H9 (cell line): Measurements from ENCODE around the gene WFDC12. TPM values are rescaled to one million over a fixed set of nuclear protein-coding genes. Genes with fewer than 3 reads are reported as not detected.
A peak's percentile ranks its signal among the peaks of the same experiment; 100 is the strongest.

ENCODE experiments used
- DNase-seq: peaks from one replicate; pipeline ENCODE4 v3.0.0-alpha.2; 2017
- H2AFZ ChIP-seq: one replicate; pipeline ENCODE4 v1.6.1; 2013; ENCODE audit warnings: mild to moderate bottlenecking, low read length, control low read depth, moderate library complexity
- H2AK5ac ChIP-seq: 2 replicates; pipeline ENCODE4 v1.6.1; 2013; ENCODE audit warnings: low read length, control low read depth, mixed read lengths; ENCODE audit not compliant: insufficient read length
- H2BK120ac ChIP-seq: one replicate; pipeline ENCODE4 v1.6.1; 2013; ENCODE audit warnings: low read depth, mild to moderate bottlenecking, low read length, control low read depth, inconsistent platforms; ENCODE audit not compliant: poor library complexity, severe bottlenecking
- H2BK12ac ChIP-seq: 2 replicates; pipeline ENCODE4 v1.6.1; 2013; ENCODE audit warnings: low read length, control low read depth, mixed read lengths, low read depth; ENCODE audit not compliant: insufficient read length
- H2BK15ac ChIP-seq: 2 replicates; pipeline ENCODE4 v1.6.1; 2013; ENCODE audit warnings: low read depth, low read length, control low read depth
- H2BK20ac ChIP-seq: one replicate; pipeline ENCODE4 v1.6.1; 2013; ENCODE audit warnings: low read depth, mild to moderate bottlenecking, low read length, control low read depth, inconsistent platforms; ENCODE audit not compliant: poor library complexity, severe bottlenecking
- H2BK5ac ChIP-seq: 2 replicates; pipeline ENCODE4 v1.6.1; 2013; ENCODE audit warnings: low read length, control low read depth, mixed read lengths; ENCODE audit not compliant: insufficient read length
- H3K14ac ChIP-seq: 2 replicates; pipeline ENCODE4 v1.6.1; 2013; ENCODE audit warnings: low read length, control low read depth; ENCODE audit not compliant: insufficient read depth
- H3K18ac ChIP-seq: 2 replicates; pipeline ENCODE4 v1.6.1; 2013; ENCODE audit warnings: low read depth, mild to moderate bottlenecking, mixed read lengths, low read length, control low read depth; ENCODE audit not compliant: insufficient read length
- H3K23ac ChIP-seq: 2 replicates; pipeline ENCODE4 v1.6.1; 2013; ENCODE audit warnings: low read length, control low read depth, mixed read lengths, low read depth; ENCODE audit not compliant: insufficient read length
- H3K23me2 ChIP-seq: 2 replicates; pipeline ENCODE4 v1.6.1; 2013; ENCODE audit warnings: low read depth, mild to moderate bottlenecking, mixed read lengths, low read length, control low read depth; ENCODE audit not compliant: insufficient read length, poor library complexity, severe bottlenecking
- H3K27ac ChIP-seq: 2 replicates; pipeline ENCODE4 v1.5.1; 2013; ENCODE audit warnings: low read length, control low read depth, mixed read lengths, low read depth; ENCODE audit not compliant: insufficient read length
- H3K27me3 ChIP-seq: 2 replicates; pipeline ENCODE4 v1.6.1; 2013; ENCODE audit warnings: low read length, control low read depth, inconsistent platforms; ENCODE audit not compliant: insufficient read depth
- H3K4ac ChIP-seq: 2 replicates; pipeline ENCODE4 v1.6.1; 2013; ENCODE audit warnings: low read depth, mild to moderate bottlenecking, control low read depth, inconsistent platforms, low read length, moderate library complexity
- H3K4me1 ChIP-seq: 2 replicates; pipeline ENCODE4 v1.6.1; 2013; ENCODE audit warnings: low read length, control low read depth, inconsistent platforms; ENCODE audit not compliant: insufficient read depth
- H3K4me2 ChIP-seq: 2 replicates; pipeline ENCODE4 v1.6.1; 2013; ENCODE audit warnings: low read length, control low read depth, mixed read lengths; ENCODE audit not compliant: insufficient read length, insufficient read depth
- H3K56ac ChIP-seq: 2 replicates; pipeline ENCODE4 v1.6.1; 2013; ENCODE audit warnings: low read depth, mild to moderate bottlenecking, mixed read lengths, low read length, control low read depth; ENCODE audit not compliant: insufficient read length
- H3K79me1 ChIP-seq: 2 replicates; pipeline ENCODE4 v1.6.1; 2013; ENCODE audit warnings: low read depth, mild to moderate bottlenecking, moderate library complexity, low read length, control low read depth, inconsistent platforms; ENCODE audit not compliant: insufficient read depth, poor library complexity, severe bottlenecking
- H3K79me2 ChIP-seq: 2 replicates; pipeline ENCODE4 v1.6.1; 2013; ENCODE audit warnings: low read length, control low read depth, inconsistent platforms; ENCODE audit not compliant: insufficient read depth
- H3K9ac ChIP-seq: 2 replicates; pipeline ENCODE4 v1.6.1; 2013; ENCODE audit warnings: low read length, control low read depth, mixed read lengths; ENCODE audit not compliant: insufficient read length; ENCODE audit errors: extremely low read depth
- H3K9me3 ChIP-seq: one replicate; pipeline ENCODE4 v1.6.1; 2013; ENCODE audit warnings: low read depth, low read length, inconsistent platforms; ENCODE audit not compliant: control insufficient read depth
- H3T11ph ChIP-seq: one replicate; pipeline ENCODE4 v1.6.1; 2013; ENCODE audit warnings: mild to moderate bottlenecking, low read length, control low read depth, inconsistent platforms
- H4K20me1 ChIP-seq: one replicate; pipeline ENCODE4 v1.6.1; 2013; ENCODE audit not compliant: control insufficient read depth, insufficient read length, insufficient read depth
- H4K5ac ChIP-seq: 2 replicates; pipeline ENCODE4 v1.6.1; 2013; ENCODE audit warnings: low read depth, mild to moderate bottlenecking, mixed read lengths, low read length, control low read depth; ENCODE audit not compliant: insufficient read length
- H4K8ac ChIP-seq: replicated peaks from 2 replicates; pipeline ENCODE4 v1.6.1; 2013; ENCODE audit warnings: low read length, control low read depth, mixed read lengths, low read depth; ENCODE audit not compliant: insufficient read length
- H4K91ac ChIP-seq: 2 replicates; pipeline ENCODE4 v1.6.1; 2013; ENCODE audit warnings: low read depth, mild to moderate bottlenecking, moderate library complexity, mixed read lengths, low read length, control low read depth; ENCODE audit not compliant: insufficient read length
- H3K27ac Mint-ChIP-seq, 3 experiments: 2 replicates in 2 of 3; 3 replicates in 1 of 3; pipeline ENCODE4 v1.8.0; 2020 to 2021; ENCODE audit warnings: mixed read lengths in 3 of 3, mild to moderate bottlenecking in 1 of 3, moderate library complexity in 1 of 3
- H3K27me3 Mint-ChIP-seq: 2 replicates; pipeline ENCODE4 v1.8.0; 2021; ENCODE audit warnings: low read depth, mild to moderate bottlenecking, moderate library complexity, mixed read lengths
- H3K36me3 Mint-ChIP-seq, 3 experiments: 2 replicates in 2 of 3; 3 replicates in 1 of 3; pipeline ENCODE4 v1.8.0; 2020 to 2021; ENCODE audit warnings: low read depth in 3 of 3, mixed read lengths in 3 of 3; ENCODE audit not compliant: insufficient read depth in 1 of 3
- H3K4me1 Mint-ChIP-seq, 2 experiments: 2 replicates each; pipeline ENCODE4 v1.8.0; 2020; ENCODE audit warnings: mixed read lengths in 2 of 2
- H3K4me3 Mint-ChIP-seq, 2 experiments: 2 replicates in 1 of 2; 3 replicates in 1 of 2; pipeline ENCODE4 v1.8.0; 2020 to 2021; ENCODE audit warnings: mild to moderate bottlenecking in 2 of 2, mixed read lengths in 2 of 2, moderate library complexity in 1 of 2
- H3K9me3 Mint-ChIP-seq, 2 experiments: 2 replicates in 1 of 2; 3 replicates in 1 of 2; pipeline ENCODE4 v1.8.0; 2020; ENCODE audit warnings: mild to moderate bottlenecking in 2 of 2, mixed read lengths in 2 of 2, moderate library complexity in 1 of 2
- WGBS: extraction: QIAGEN DNeasy Blood & Tissue Kit; methylation state at CpG from one replicate; pipeline ENCODE4 v1.1.7; 2013; ENCODE audit warnings: missing lambda C conversion rate, low lambda C conversion rate, mixed read lengths; ENCODE audit not compliant: insufficient read length; ENCODE audit errors: extremely low coverage; 5-methylcytosine and 5-hydroxymethylcytosine counted together
- total RNA-seq: library from RNA; stranded (reverse); gene quantifications from 2 replicates; pipeline ENCODE4 v1.2.1, GENCODE V29; 2021
- TF ChIP-seq, protein P1 (sequence below): fragments of 200-600 bp; sonication (generic); conservative IDR thresholded peaks from 3 replicates; pipeline ENCODE4 v1.8.0; 2021; ENCODE audit warnings: antibody characterized with exemption, mild to moderate bottlenecking

The WFDC12 gene
- total RNA-seq, 1 experiment from 2014 or later = not detected

DNA sequence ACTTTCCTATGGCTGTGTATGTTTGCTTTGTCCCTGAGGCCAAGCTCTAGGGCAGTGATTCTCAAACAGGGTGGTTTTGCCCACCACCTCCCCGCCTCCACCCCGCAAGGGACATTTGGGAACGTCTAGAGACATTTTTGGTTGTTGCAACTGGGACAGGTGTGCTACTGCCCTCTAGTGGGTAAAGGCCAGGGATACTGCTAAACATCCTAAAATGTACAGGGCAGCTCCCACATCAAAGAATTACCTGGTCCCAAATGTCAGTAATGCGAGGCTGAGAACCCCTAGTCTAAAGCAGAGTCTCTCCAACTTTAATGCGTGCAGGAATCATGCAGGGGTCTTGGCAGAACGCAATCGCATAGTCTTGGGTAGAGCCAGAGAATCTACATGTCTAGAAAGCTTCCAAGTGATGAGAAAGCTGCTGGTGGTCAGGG, 28.4 kb downstream of the WFDC12 start:
- Histone ChIP-seq H3K18ac (no peak overlapping the region), H3K79me1 (no peaks in the 10 kb centered on the region), H3K56ac (no peak overlapping the region), H4K5ac (no peak overlapping the region), H3K27ac (no peak overlapping the region), H3K9me3 (no peaks in the 10 kb centered on the region), H3K23me2 (no peaks in the 10 kb centered on the region), H2BK120ac (no peak overlapping the region), H3K27me3 (no peaks in the 10 kb centered on the region; the same call in 1 of the 2 replicates), H2BK20ac (no peak overlapping the region), H2BK5ac (no peak overlapping the region), H3K9ac (no peak overlapping the region), H4K8ac (no peak overlapping the region), H2AK5ac (no peak overlapping the region), H2AFZ (no peak overlapping the region), H4K20me1 (no peaks in the 10 kb centered on the region), H3K14ac (no peak overlapping the region), H3K79me2 (no peaks in the 10 kb centered on the region), H2BK12ac (no peak overlapping the region), H3K4me1 (no peaks in the 10 kb centered on the region), H3T11ph (no peak overlapping the region), H2BK15ac (no peak overlapping the region), H3K23ac (no peak overlapping the region), H3K4me2 (no peak overlapping the region), H4K91ac (no peak overlapping the region), H3K4ac (no peak overlapping the region)
- peaks cover 2 to 4% (median 2%) of the 10 kb centered on the region in 3 experiments; a peak in 5 of 7 replicates for H3K36me3 Mint-ChIP-seq
- H3K4me3 Mint-ChIP-seq = no peak overlapping the region
- H3K27ac Mint-ChIP-seq = no peak overlapping the region
- TF ChIP-seq, protein P1, sequence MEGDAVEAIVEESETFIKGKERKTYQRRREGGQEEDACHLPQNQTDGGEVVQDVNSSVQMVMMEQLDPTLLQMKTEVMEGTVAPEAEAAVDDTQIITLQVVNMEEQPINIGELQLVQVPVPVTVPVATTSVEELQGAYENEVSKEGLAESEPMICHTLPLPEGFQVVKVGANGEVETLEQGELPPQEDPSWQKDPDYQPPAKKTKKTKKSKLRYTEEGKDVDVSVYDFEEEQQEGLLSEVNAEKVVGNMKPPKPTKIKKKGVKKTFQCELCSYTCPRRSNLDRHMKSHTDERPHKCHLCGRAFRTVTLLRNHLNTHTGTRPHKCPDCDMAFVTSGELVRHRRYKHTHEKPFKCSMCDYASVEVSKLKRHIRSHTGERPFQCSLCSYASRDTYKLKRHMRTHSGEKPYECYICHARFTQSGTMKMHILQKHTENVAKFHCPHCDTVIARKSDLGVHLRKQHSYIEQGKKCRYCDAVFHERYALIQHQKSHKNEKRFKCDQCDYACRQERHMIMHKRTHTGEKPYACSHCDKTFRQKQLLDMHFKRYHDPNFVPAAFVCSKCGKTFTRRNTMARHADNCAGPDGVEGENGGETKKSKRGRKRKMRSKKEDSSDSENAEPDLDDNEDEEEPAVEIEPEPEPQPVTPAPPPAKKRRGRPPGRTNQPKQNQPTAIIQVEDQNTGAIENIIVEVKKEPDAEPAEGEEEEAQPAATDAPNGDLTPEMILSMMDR = peak; percentile 83
- DNase-seq = peak; percentile 73
- H3K27me3 Mint-ChIP-seq = peaks cover 42% of the 10 kb centered on the region
- peaks cover 5% of the 10 kb centered on the region in 2 experiments for H3K4me1 Mint-ChIP-seq
- H3K9me3 Mint-ChIP-seq = peaks cover 0 to 4% of the 10 kb centered on the region in 2 experiments; a peak in 2 of 5 replicates
- WGBS = no CpG with 5 or more reads among the region's 7 CpGs
